Endothelial cell of umbilical vein (primary cell): Measurements from ENCODE around the gene TEX29. TPM values are rescaled to one million over a fixed set of nuclear protein-coding genes. Genes with fewer than 3 reads are reported as not detected.

Source experiments
- BruUV-seq: library from RNA; stranded (reverse); fragments of 400-500 nt; replicated peaks from 2 replicates; lab custom pipeline; 2021; lab: Mats Ljungman, UMichigan
- CTCF ChIA-PET: fragments of 300-600, 350-600 bp; sonication (Branson Sonifier 250); formaldehyde crosslinking; loops from one replicate; lab custom pipeline; 2021; ENCODE audit warnings: antibody characterized with exemption, inconsistent platforms; lab: Charles Lee
- POLR2A ChIA-PET: fragments of 300-600, 350-600 bp; sonication (Branson Sonifier 250); formaldehyde crosslinking; loops from one replicate; lab custom pipeline; 2021; ENCODE audit warnings: antibody characterized with exemption, inconsistent platforms; lab: Charles Lee
- DNase-seq: peaks from one replicate; pipeline ENCODE4 v3.0.0-alpha.2; 2011; ENCODE audit warnings: low read depth, low spot score
- FAIRE-seq: peaks from 2 replicates; lab custom pipeline; 2011; peaks lifted over from hg19 to GRCh38; lab: Jason Lieb, UNC
- H2AFZ ChIP-seq: 2 replicates; pipeline ENCODE4 v1.6.0; 2012; ENCODE audit warnings: low read depth, low read length, control low read depth, inconsistent platforms
- H3K27ac ChIP-seq: 2 replicates; pipeline ENCODE4 v1.5.1; 2011; ENCODE audit warnings: low read depth, mild to moderate bottlenecking, control low read depth, low read length, moderate library complexity; ENCODE audit not compliant: insufficient read depth
- H3K27me3 ChIP-seq, 2 experiments: 2 replicates each; pipeline versions ENCODE4 v1.6.0 to v1.6.1; 2011; ENCODE audit warnings: low read length in 2 of 2, mixed read lengths in 1 of 2; ENCODE audit not compliant: control insufficient read depth in 2 of 2, insufficient read depth in 2 of 2
- H3K36me3 ChIP-seq, 2 experiments: 2 replicates in 1 of 2; 3 replicates in 1 of 2; pipeline ENCODE4 v1.5.1; 2011; ENCODE audit warnings: low read length in 2 of 2, mild to moderate bottlenecking in 1 of 2, moderate library complexity in 1 of 2; ENCODE audit not compliant: control insufficient read depth in 2 of 2, insufficient read depth in 2 of 2; ENCODE audit errors: extremely low read depth in 1 of 2
- H3K4me1 ChIP-seq: 3 replicates; pipeline ENCODE4 v1.5.1; 2011; ENCODE audit warnings: mild to moderate bottlenecking, low read length; ENCODE audit not compliant: control insufficient read depth, insufficient read depth; ENCODE audit errors: extremely low read depth
- H3K4me2 ChIP-seq: 2 replicates; pipeline ENCODE4 v1.6.1; 2011; ENCODE audit warnings: low read length, control low read depth, mixed read lengths; ENCODE audit not compliant: insufficient read depth
- H3K4me3 ChIP-seq, 3 experiments: fragments of 200-600 bp in 1 of 3; sonication (generic), shearing (Covaris generic) in 1 of 3; replicated peaks in 1 of 3; 2 replicates each; pipeline ENCODE4 v1.5.1; 2011 to 2016; ENCODE audit warnings: control low read depth in 3 of 3, low read length in 3 of 3, mild to moderate bottlenecking in 2 of 3, inconsistent platforms in 1 of 3, low read depth in 1 of 3, moderate library complexity in 1 of 3; ENCODE audit not compliant: insufficient read depth in 1 of 3
- H3K79me2 ChIP-seq: 2 replicates; pipeline ENCODE4 v1.6.0; 2012; ENCODE audit warnings: low read length, inconsistent platforms; ENCODE audit not compliant: control insufficient read depth, insufficient read depth
- H3K9ac ChIP-seq: replicated peaks from 2 replicates; pipeline ENCODE3; 2011; ENCODE audit warnings: low read length, control low read depth; ENCODE audit not compliant: insufficient read depth; ENCODE audit errors: extremely low read depth
- H3K9me1 ChIP-seq: replicated peaks from 3 replicates; pipeline ENCODE4 v1.6.0; 2011; ENCODE audit warnings: mild to moderate bottlenecking, low read length; ENCODE audit not compliant: control insufficient read depth, insufficient read depth; ENCODE audit errors: extremely low read depth
- H3K9me3 ChIP-seq: replicated peaks from 2 replicates; pipeline ENCODE4 v1.5.1; 2012; ENCODE audit warnings: low read length, inconsistent platforms; ENCODE audit not compliant: control insufficient read depth, insufficient read depth
- H4K20me1 ChIP-seq: replicated peaks from 2 replicates; pipeline ENCODE3; 2011; ENCODE audit warnings: mild to moderate bottlenecking, low read length; ENCODE audit not compliant: control insufficient read depth, insufficient read depth; ENCODE audit errors: extremely low read depth
- EZH2 ChIP-seq: IDR thresholded peaks from 2 replicates; pipeline ENCODE4 v1.6.1; 2012; ENCODE audit warnings: borderline replicate concordance, low read depth, mild to moderate bottlenecking, moderate library complexity, low read length, inconsistent platforms; ENCODE audit not compliant: severe bottlenecking
- GATA2 ChIP-seq: IDR thresholded peaks from 2 replicates; pipeline ENCODE4 v1.7.0; 2011; ENCODE audit warnings: low read depth, mild to moderate bottlenecking, moderate library complexity, mixed read lengths, low read length; ENCODE audit not compliant: insufficient read length, insufficient read depth
- JUN ChIP-seq: IDR thresholded peaks from 2 replicates; pipeline ENCODE4 v1.6.1; 2011; ENCODE audit warnings: borderline replicate concordance, low read depth; ENCODE audit not compliant: insufficient read length, insufficient read depth
- MYC ChIP-seq: IDR thresholded peaks from one replicate; pipeline ENCODE4 v1.6.1; 2011; ENCODE audit warnings: mild to moderate bottlenecking, low read depth, low read length
- POLR2AphosphoS5 ChIP-seq: IDR thresholded peaks from 2 replicates; pipeline ENCODE4 v1.6.1; 2012; ENCODE audit warnings: low read depth, mild to moderate bottlenecking, control low read depth, low read length, moderate library complexity; ENCODE audit not compliant: insufficient read depth
- dilution Hi-C: fragments of 300-500 bp; cut with MboI; formaldehyde crosslinking; loops from one replicate; pipeline ENCODE4 v1.15.0; 2019; ENCODE audit warnings: low sequenced_read_pairs; ENCODE audit not compliant: extremely low pct_ligation_motif_present
- intact Hi-C: fragments of 100-400 bp; cut with micrococcal nuclease; formaldehyde crosslinking; loops from one replicate; pipeline ENCODE4 v1.10.0; 2022
- polyA plus RNA-seq, 4 experiments: library from polyadenylated mRNA; depleted of rRNA in 3 of 4; stranded (reverse) in 3 of 4; unstranded in 1 of 4; fragments of >200 nt; gene quantifications; 2 replicates each; pipeline versions ENCODE4 v1.2.1 to v1.2.3, GENCODE V29; 2011 to 2012; ENCODE audit warnings: missing spikeins in 1 of 4
- total RNA-seq: library from RNA; stranded (reverse); gene quantifications from 2 replicates; pipeline ENCODE4 v1.2.3, GENCODE V29; 2021
- TF ChIP-seq, protein P1 (sequence below), 2 donors: IDR thresholded peaks; 1 replicate in 1 of 2; 2 replicates in 1 of 2; pipeline ENCODE4 v1.5.1; 2011; ENCODE audit warnings: low read length in 2 of 2, mild to moderate bottlenecking in 2 of 2, moderate library complexity in 2 of 2, control low read depth in 1 of 2, inconsistent platforms in 1 of 2, low read depth in 1 of 2; ENCODE audit not compliant: insufficient read depth in 1 of 2; ENCODE audit errors: extremely low read depth in 1 of 2
- TF ChIP-seq, protein P2 (sequence below): IDR thresholded peaks from 2 replicates; pipeline ENCODE4 v1.6.1; 2011; ENCODE audit not compliant: insufficient read depth, insufficient read length

Gene TEX29
- total and polyA plus RNA-seq, 2 donors (not counting 3 experiments of a cell fraction or from before 2014, with no cell fraction given): 0.44 TPM; not detected in 1

DNA sequence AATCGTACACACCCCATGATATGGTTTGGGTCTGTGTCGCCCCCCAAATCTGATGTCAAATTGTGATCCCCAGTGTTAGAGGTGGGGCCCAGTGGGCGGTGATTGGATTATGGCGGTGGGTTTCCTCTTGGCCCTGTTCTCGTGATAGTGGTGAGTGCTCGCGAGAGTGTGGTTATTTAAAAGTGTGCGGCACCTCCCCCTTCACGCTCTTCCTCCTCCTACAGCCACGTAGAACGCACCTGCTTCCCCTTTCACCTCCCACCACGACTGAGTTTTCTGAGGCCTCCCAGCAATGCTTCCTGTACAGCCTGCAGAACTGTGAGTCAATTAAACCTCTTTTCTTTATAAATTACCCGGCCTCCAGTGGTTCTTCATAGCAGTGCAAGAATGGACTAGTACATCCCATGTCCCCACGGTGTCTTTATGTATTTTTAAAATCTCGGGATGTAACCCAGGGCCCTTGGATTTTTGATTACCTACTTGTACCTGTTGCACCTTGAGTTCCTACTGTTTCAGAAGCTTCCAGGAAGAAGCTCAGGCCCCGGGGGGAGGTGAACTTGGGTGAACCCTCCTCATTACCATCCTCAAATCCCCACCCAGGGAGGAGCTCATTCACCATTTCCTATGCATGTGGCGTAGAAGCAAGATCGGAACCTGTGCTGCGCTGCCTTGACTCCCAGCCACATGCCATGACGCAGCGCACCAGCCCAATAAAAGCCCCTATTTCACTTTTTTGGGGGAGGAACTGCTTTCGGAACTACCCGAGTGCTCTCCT lies 52.4 kb downstream of the TEX29 start:
- no peak overlapping the region for H3K4me2 ChIP-seq
- dilution Hi-C loops: no loop called here
- no peaks in the 10 kb centered on the region for H3K9me1 ChIP-seq
- H3K9ac ChIP-seq: no peak overlapping the region
- H3K79me2 ChIP-seq: no peaks in the 10 kb centered on the region
- H3K4me1 ChIP-seq: no peaks in the 10 kb centered on the region
- CTCF ChIA-PET: no interaction called here
- BruUV-seq: no TSS peak
- TF ChIP-seq JUN (no peak), EZH2 (no peak)
- TF ChIP-seq, protein P1, sequence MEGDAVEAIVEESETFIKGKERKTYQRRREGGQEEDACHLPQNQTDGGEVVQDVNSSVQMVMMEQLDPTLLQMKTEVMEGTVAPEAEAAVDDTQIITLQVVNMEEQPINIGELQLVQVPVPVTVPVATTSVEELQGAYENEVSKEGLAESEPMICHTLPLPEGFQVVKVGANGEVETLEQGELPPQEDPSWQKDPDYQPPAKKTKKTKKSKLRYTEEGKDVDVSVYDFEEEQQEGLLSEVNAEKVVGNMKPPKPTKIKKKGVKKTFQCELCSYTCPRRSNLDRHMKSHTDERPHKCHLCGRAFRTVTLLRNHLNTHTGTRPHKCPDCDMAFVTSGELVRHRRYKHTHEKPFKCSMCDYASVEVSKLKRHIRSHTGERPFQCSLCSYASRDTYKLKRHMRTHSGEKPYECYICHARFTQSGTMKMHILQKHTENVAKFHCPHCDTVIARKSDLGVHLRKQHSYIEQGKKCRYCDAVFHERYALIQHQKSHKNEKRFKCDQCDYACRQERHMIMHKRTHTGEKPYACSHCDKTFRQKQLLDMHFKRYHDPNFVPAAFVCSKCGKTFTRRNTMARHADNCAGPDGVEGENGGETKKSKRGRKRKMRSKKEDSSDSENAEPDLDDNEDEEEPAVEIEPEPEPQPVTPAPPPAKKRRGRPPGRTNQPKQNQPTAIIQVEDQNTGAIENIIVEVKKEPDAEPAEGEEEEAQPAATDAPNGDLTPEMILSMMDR (IDR thresholded peaks at IDR 0.05; ENCODE audit: extremely low read depth in 1 of 2, insufficient read depth in 1 of 2, low read depth in 1 of 2, low read length in 2 of 2): no peak
- H3K4me3 ChIP-seq: no peak overlapping the region
- no peaks in the 10 kb centered on the region for H3K9me3 ChIP-seq
- FAIRE-seq (no peak), DNase-seq (no peak)
- POLR2A ChIA-PET: no interaction called here
- no peaks in the 10 kb centered on the region for H4K20me1 ChIP-seq
- H2AFZ ChIP-seq: no peak overlapping the region
- H3K36me3 ChIP-seq: no peaks in the 10 kb centered on the region
- no peaks in the 10 kb centered on the region for H3K27me3 ChIP-seq
- no peak overlapping the region for H3K27ac ChIP-seq
- intact Hi-C loops: no loop called here

DNA sequence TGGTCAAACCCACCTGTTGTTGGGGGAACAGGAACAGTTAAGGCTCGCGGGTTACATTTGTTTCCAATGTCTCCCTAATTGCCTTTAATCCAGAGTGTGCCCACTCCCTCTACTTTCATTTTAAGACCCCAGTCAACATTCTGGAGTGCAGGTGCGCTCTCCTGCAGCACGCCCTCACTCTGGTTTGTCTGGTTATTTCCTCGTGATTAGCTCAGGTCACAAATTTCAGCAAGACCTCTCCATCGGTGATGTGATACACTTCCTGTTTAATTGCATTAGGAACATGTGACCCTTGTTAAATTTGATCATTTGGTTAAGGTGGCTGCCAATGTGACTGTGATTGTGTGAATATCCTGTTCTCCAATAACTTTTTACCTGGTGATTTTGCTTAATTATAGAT lies 53.0 kb downstream of the TEX29 start:
- intact Hi-C loops: no loop called here
- TF ChIP-seq, protein P2, sequence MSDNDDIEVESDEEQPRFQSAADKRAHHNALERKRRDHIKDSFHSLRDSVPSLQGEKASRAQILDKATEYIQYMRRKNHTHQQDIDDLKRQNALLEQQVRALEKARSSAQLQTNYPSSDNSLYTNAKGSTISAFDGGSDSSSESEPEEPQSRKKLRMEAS: no peak
- TF ChIP-seq POLR2AphosphoS5 (no peak), MYC (no peak), JUN (no peak), EZH2 (no peak), GATA2 (no peak)
- TF ChIP-seq, protein P1 (IDR thresholded peaks at IDR 0.05; ENCODE audit: extremely low read depth in 1 of 2, insufficient read depth in 1 of 2, low read depth in 1 of 2, low read length in 2 of 2): no peak
- no peak overlapping the region for H3K9ac ChIP-seq
- dilution Hi-C loops: no loop called here
- ChIA-PET POLR2A (no interaction called here), CTCF (no interaction called here)
- H3K4me1 ChIP-seq: no peaks in the 10 kb centered on the region
- no peaks in the 10 kb centered on the region for H3K36me3 ChIP-seq
- no TSS peak for BruUV-seq
- H3K9me3 ChIP-seq: no peaks in the 10 kb centered on the region
- no peak overlapping the region for H3K4me3 ChIP-seq
- no peak overlapping the region for H3K27ac ChIP-seq
- DNase-seq (no peak), FAIRE-seq (no peak)
- no peaks in the 10 kb centered on the region for H3K27me3 ChIP-seq
- H3K9me1 ChIP-seq: no peaks in the 10 kb centered on the region
- no peak overlapping the region for H3K4me2 ChIP-seq
- H3K79me2 ChIP-seq: no peaks in the 10 kb centered on the region
- H4K20me1 ChIP-seq: no peaks in the 10 kb centered on the region
- no peak overlapping the region for H2AFZ ChIP-seq
